ENCODE measurements around the gene TESMIN. TPM values are rescaled to one million over a fixed set of nuclear protein-coding genes. Genes with fewer than 3 reads are reported as not detected.

TESMIN gene
- polyA plus RNA-seq, 1 experiment = 1.5 TPM

DNA sequence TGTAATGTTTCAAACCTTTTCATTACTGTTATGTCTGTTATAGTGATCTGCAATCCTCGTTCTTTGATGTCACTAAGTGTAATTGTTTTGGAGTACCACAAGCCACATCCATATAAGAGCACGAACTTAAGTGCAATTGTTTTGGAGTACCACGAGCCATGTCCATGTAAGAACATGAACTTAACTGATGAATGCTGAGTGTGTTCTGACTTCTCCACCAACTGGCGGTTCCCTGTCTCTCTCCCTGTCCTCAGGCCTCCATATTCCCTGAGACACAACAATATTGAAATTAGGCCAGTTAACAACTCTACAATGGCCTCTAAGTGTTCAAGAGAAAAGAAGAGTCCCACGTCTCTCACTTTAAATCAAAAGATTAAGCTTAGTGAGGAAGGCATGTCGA lies 23.5 kb downstream of the TESMIN start:
- Histone ChIP-seq H3K4me3 (ENCODE audit: low read depth, low read length) (no peak overlapping the region), H3K36me3 (ENCODE audit: control insufficient read depth, insufficient read depth, low read length) (no peaks in the 10 kb centered on the region), H3K27me3 (ENCODE audit: control insufficient read depth, insufficient read depth, low read length) (peaks cover 13% of the 10 kb centered on the region)
- ChIA-PET POLR2A (no interaction called here), CTCF (interaction anchor here (1.0 to 1.9 kb wide), 2 partner anchors 9 to 10 kb away, joined by 3 to 5 read pairs; no protein-coding TSS in a partner anchor)
- DNase-seq (ENCODE audit: low read depth) = no peak
- TF ChIP-seq, protein P1, sequence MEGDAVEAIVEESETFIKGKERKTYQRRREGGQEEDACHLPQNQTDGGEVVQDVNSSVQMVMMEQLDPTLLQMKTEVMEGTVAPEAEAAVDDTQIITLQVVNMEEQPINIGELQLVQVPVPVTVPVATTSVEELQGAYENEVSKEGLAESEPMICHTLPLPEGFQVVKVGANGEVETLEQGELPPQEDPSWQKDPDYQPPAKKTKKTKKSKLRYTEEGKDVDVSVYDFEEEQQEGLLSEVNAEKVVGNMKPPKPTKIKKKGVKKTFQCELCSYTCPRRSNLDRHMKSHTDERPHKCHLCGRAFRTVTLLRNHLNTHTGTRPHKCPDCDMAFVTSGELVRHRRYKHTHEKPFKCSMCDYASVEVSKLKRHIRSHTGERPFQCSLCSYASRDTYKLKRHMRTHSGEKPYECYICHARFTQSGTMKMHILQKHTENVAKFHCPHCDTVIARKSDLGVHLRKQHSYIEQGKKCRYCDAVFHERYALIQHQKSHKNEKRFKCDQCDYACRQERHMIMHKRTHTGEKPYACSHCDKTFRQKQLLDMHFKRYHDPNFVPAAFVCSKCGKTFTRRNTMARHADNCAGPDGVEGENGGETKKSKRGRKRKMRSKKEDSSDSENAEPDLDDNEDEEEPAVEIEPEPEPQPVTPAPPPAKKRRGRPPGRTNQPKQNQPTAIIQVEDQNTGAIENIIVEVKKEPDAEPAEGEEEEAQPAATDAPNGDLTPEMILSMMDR (IDR thresholded peaks at IDR 0.05; ENCODE audit: insufficient read depth, low read depth, low read length) = no peak

DNA sequence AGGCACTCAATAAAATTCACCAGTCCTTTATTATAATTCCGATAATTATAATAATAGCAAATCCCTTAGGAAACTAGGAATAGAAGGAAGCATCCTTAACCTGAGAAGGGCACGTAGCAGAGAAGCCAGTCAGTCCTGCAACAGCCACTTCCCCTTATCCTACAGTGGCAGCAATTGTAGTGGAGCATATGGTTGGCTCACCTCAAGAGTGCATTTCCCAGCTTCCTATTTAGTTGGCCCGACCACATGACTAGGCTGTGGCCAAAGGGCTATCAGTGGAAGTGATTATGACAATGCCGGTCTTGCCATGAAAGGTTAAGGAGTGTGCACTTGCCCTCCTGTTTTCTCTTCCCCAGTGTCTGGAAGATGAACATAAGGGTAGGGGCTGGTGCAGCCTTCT lies 27.0 kb downstream of the TESMIN start:
- TF ChIP-seq, protein P1 (IDR thresholded peaks at IDR 0.05; ENCODE audit: insufficient read depth, low read depth, low read length) = no peak
- Histone ChIP-seq H3K27me3 (ENCODE audit: control insufficient read depth, insufficient read depth, low read length) (peaks cover 10% of the 10 kb centered on the region), H3K4me3 (ENCODE audit: low read depth, low read length) (no peak overlapping the region), H3K36me3 (ENCODE audit: control insufficient read depth, insufficient read depth, low read length) (no peaks in the 10 kb centered on the region)
- CTCF ChIA-PET = no interaction called here
- POLR2A ChIA-PET = no interaction called here
- DNase-seq (ENCODE audit: low read depth) = no peak

GRCh38 chr11:68722143-68722542 lies 29.2 kb downstream of the TESMIN start:
- Histone ChIP-seq H3K27me3 (ENCODE audit: control insufficient read depth, insufficient read depth, low read length) (peaks cover 14% of the 10 kb centered on the region), H3K4me3 (ENCODE audit: low read depth, low read length) (no peak overlapping the region), H3K36me3 (ENCODE audit: control insufficient read depth, insufficient read depth, low read length) (no peaks in the 10 kb centered on the region)
- POLR2A ChIA-PET = no interaction called here
- CTCF ChIA-PET = interaction anchor here (0.6 to 0.9 kb wide), 3 partner anchors 9 to 48 kb away, joined by 3 to 4 read pairs (median 3); no protein-coding TSS in a partner anchor
- TF ChIP-seq, protein P1 (IDR thresholded peaks at IDR 0.05; ENCODE audit: insufficient read depth, low read depth, low read length) = no peak
- no peak for DNase-seq (ENCODE audit: low read depth)

DNA sequence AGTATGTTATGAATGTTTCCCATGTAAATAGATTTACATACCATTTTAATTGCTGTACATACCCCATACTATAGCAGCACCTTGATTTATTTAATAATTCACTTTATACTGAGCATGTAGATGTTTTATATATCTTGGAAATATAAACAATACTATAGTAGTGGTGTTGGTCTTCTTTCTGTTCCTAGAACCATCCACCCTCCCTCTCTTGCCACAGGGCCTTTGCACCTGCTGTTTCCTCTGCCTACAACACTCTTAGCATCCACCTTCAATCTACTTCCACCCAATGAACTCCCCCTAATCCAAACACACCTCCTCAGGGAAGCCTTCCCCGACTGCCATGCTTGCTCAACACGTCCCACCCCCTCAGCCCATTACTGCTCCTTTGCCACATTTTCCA lies 30.2 kb downstream of the TESMIN start:
- TF ChIP-seq, protein P1 (IDR thresholded peaks at IDR 0.05; ENCODE audit: insufficient read depth, low read depth, low read length) = no peak
- ChIA-PET POLR2A (no interaction called here), CTCF (no interaction called here)
- Histone ChIP-seq H3K4me3 (ENCODE audit: low read depth, low read length) (no peak overlapping the region), H3K36me3 (ENCODE audit: control insufficient read depth, insufficient read depth, low read length) (no peaks in the 10 kb centered on the region), H3K27me3 (ENCODE audit: control insufficient read depth, insufficient read depth, low read length) (peaks cover 13% of the 10 kb centered on the region)
- no peak for DNase-seq (ENCODE audit: low read depth)

- CTCF ChIA-PET = interaction anchor here (1.2 to 1.4 kb wide), 2 partner anchors 15 to 19 kb away, joined by 3 read pairs; no protein-coding TSS in a partner anchor
- DNase-seq (ENCODE audit: low read depth) = no peak
- no peaks in the 10 kb centered on the region for H3K36me3 ChIP-seq (ENCODE audit: control insufficient read depth, insufficient read depth, low read length)
- no peak overlapping the region for H3K4me3 ChIP-seq (ENCODE audit: low read depth, low read length)
- H3K27me3 ChIP-seq (ENCODE audit: control insufficient read depth, insufficient read depth, low read length) = peaks cover 16% of the 10 kb centered on the region
- POLR2A ChIA-PET = no interaction called here
- TF ChIP-seq, protein P1 (IDR thresholded peaks at IDR 0.05; ENCODE audit: insufficient read depth, low read depth, low read length) = no peak
These were observed 35.7 kb downstream of the TESMIN start for GRCh38 chr11:68715456-68716122.

Data from BJ (cell line).